Astrocyte (in vitro differentiated cells and primary cell): Measurements from ENCODE around the gene ZBED1.

Source experiments
- EZH2 ChIP-seq: IDR thresholded peaks from 2 replicates; pipeline ENCODE4 v1.6.1; 2012; ENCODE audit warnings: mild to moderate bottlenecking, low read length, inconsistent platforms; ENCODE audit not compliant: insufficient read depth
- TF ChIP-seq, protein P1 (sequence below): IDR thresholded peaks from 2 replicates; pipeline ENCODE4 v1.5.1; 2011; ENCODE audit warnings: low read depth, mild to moderate bottlenecking, inconsistent platforms, low read length, moderate library complexity; ENCODE audit not compliant: insufficient read depth

DNA sequence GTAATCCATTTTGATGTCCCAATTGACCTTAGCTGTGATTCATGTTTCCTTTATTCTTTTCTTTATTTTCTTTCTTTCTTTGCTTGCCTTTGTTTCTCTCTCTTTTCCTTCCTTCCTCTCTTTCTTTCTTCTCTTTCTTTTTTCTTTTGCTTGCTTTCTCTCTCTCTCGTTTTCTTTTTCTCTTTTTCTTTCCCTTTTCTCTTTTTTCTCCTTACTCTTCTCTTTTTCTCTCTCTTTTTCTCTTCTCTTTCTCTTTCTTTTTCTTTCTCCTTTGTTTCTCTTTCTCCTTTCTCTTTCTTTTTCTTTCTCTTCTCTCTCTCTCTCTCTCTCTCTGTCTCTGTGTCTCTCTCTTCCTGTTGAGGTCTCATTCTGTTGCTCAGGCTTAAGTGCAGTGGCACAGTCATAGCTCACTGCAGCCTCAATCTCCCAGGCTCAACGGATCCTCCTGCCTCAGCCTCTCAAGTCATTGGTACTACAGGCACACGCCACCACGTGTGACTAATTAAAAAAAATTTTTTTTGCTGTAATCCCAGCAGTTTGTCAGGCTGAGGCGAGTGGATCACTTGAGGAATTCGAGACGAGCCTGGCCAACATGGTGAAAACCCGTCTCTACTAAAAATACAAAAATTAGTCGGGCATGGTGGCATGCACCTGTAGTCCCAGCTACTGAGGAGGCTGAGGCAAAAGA lies 8.0 kb upstream of the ZBED1 start:
- no peak for TF ChIP-seq EZH2
- TF ChIP-seq, protein P1, sequence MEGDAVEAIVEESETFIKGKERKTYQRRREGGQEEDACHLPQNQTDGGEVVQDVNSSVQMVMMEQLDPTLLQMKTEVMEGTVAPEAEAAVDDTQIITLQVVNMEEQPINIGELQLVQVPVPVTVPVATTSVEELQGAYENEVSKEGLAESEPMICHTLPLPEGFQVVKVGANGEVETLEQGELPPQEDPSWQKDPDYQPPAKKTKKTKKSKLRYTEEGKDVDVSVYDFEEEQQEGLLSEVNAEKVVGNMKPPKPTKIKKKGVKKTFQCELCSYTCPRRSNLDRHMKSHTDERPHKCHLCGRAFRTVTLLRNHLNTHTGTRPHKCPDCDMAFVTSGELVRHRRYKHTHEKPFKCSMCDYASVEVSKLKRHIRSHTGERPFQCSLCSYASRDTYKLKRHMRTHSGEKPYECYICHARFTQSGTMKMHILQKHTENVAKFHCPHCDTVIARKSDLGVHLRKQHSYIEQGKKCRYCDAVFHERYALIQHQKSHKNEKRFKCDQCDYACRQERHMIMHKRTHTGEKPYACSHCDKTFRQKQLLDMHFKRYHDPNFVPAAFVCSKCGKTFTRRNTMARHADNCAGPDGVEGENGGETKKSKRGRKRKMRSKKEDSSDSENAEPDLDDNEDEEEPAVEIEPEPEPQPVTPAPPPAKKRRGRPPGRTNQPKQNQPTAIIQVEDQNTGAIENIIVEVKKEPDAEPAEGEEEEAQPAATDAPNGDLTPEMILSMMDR, result no peak
